Bone marrow (tissue), 2 donors: ENCODE data around the gene CLNK.

Experiments
- DNase-seq, 2 donors: peaks; one replicate each; lab custom pipeline; 2025; lab: John Stamatoyannopoulos, UW

Gene CLNK

DNA sequence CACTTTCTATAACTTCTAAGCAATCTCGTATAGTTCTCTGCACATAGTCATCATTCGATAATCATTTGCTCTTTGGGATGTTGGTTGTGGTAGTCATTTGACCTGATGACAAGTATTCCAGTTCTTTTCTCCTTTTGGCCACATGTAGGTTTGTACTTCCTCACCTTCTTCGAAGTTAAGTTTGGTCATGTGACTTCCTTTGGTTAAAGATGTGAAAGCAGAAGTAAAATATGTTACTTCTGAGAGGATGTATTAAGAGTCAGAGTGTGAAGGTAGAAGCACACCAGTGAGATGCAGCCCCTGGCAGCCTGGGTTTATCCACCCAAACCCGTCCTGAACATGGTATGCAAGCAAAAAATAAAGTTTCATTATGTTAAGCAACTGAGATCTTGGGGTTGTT is 178.5 kb downstream of the CLNK start:
- DNase-seq = no peak

DNA sequence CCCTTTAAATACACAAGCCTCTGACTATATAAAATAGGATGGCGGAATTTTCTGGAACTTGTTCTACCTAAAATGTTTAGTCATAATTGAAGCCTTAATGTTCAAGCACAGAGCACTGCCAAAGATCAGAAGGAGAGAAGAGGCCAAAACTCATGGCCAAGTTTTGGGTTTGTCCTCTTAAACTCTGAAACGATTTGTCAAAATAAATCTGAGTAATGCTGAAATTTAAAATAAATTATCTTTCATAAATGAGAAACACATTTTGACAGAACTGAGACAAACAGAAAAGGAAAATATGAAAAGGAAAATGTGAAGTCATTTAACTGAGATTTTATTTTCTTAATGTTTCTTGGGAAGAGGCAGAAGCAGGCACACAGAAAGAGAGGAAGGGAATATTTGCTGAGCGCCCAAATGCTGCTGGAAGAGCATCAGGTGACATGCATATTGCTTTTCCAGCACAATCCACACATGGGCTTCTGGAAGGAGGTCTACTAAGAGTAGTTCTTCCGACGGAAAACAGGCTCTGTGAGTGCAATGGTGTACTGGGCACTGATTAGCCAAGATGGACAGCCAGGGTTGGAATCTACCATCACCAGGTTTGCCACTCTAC is 179.9 kb downstream of the CLNK start:
- DNase-seq = no peak

DNA sequence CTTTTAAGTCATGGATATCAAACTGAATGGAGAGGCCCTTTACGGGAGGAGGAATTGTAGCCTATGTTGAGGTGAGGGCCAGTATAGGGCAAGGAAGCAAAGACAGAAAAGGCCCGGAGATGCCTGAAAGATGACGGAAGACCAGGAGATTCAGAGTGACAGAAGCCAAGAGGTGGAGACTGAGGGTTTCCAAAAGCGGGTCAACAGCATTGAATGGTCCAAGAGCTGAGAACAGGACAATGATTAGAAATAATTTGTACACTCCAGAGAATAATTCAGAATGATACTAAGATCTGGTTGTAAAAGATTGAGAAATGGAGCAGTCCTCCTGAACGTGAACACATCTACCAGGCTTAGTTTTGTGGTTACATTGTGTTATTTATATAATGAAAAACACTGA is 181.9 kb downstream of the CLNK start:
- DNase-seq = no peak

DNA sequence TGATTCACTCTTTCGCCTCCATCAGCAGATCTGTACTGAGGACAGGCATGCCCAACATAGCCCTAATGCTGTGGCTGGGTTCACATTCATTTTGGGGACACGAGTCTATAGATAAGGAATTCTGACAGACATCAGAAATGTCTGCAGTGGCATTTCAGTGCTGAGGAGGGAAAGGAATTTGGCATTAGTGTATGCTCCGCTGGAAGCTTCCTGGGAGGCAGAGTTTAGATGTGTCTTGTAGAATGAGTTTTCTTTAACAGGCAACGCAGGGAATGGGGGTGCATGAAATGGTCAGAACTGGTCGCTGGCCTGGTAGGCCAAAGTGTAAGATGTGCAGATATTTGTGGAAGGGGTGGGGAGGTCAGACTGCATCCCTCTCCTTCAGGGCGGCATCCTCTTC is 183.8 kb downstream of the CLNK start:
- no peak for DNase-seq

DNA sequence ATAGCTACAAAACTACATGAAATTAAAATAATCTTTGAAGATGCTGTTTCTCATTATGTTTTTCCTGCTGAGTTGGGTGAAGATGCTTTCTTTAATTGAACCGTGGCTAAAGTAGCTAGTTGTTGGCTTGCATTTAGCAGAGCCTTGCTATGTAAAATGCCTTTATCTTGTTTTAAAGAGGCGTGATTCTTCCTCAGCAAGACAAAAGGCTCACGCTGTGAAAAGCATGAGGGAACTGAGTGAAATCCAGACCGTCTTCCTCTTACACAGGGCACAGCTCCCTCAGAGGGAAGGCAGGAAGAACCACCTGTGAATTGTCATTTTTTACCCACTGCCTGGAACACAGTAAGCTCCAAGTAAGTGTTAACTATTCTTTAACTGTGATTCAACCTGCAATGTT is 188.4 kb downstream of the CLNK start:
- DNase-seq = no peak

DNA sequence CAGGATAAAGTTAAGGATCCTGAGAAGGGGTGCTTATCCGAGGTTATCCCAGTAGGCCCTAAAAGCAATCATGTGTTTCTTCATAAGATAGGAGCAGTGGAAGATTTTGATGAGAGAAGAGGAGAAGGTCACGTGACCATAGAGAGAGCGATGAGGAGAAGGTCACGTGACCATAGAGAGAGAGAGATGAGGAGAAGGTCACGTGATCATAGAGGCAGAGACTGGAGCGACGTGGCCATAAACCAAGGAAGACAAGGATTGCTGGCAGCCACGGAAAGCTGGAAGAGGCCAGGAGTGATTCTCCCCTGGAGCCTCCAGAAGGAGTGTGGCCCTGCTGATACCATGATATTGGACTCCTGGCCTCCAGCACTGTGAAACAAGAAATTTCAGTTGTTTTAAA is 188.9 kb downstream of the CLNK start:
- DNase-seq = no peak

DNA sequence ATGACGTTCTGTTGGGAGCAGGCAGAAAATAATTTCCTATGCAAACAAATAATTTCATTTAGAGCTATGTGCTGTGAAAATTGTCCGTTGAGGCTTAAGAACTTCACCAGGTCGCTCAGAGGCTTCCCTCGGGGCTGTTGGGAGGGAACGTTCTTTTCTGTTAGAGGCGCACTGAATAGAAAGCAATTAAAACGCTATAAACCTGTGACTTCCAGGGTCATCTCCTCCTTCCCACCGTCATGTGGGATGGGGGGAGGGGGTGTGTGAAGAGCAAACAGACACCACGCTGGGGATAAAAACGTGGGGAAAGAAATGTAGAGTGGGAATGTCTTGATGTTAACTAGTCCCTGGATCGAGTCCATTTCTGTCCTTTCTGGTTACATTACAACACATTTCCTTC is 192.1 kb downstream of the CLNK start:
- DNase-seq = no peak

DNA sequence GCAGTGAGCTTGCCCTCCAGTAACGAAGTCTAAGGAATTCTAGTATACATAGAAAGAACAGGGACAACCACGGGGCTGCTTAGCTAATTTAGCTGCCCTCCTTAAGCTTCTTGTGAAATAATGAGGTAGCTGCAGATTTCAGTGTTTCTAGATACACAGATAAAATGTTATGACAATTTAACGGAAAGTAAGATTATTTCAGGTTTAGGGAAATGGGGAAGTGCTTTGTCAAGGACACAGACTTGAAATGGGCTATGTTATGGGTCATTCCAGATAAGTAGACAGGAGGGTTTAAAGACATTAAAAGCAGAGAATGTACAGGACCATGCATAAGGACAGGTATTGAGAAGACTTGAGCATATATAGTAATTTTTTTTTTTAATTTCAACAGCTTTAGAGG is 193.2 kb downstream of the CLNK start:
- DNase-seq = no peak

DNA sequence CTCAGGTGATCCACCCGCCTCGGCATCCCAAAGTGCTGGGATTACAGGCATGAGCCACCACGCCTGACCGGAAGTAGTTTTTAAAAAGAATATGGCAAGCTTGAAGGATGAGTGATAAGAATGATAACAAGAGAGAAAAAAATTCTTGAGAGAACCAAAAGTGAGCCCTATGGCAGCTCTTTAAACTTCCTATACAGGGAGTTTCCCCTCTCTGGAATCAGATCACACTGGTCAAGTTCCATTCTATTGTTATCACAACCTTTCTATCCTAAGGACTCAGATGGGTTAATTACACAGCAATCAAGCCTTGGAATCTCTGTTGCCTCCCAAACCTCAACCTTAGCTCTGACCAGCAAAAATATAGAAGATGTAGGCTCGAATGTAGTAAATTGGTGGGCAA is 193.6 kb downstream of the CLNK start:
- DNase-seq = no peak

DNA sequence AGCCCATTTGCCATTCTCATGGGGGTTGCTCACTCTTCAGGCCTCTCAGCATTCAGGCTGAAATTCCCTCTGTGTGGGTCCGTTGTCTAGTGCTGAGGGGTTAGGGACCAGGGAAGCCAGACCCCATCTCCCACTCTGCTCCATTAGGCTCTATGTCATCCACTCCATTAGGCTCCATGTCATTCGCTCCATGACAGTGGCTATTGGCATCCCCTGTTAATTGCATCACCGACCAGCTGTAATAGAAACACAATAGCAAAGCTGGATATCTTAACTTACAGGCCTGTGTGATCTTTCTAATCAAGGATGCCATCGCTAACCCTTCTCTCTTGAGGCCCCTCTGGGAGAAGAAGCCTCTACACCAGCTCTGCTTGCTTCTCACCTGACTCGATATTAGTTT is 201.7 kb downstream of the CLNK start:
- no peak for DNase-seq

DNA sequence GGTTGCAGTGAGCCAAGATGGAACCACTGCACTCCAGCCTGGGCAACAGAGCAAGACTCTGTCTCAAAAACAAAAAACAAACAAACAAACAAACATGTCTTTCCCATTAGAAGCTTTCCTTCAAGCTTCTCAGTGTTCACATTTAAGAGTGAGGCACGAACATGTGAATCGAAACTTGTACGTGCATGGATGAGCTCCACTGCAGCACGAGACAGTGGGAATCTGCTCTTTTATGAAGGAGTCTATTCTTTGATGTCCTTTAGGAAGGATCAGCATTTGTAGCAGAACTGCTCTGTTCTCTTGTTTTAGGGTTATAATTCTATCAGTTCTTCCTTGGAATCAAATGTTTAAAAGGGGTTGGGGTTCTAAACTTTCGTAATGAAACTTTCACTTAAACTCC is 204.0 kb downstream of the CLNK start:
- no peak for DNase-seq

DNA sequence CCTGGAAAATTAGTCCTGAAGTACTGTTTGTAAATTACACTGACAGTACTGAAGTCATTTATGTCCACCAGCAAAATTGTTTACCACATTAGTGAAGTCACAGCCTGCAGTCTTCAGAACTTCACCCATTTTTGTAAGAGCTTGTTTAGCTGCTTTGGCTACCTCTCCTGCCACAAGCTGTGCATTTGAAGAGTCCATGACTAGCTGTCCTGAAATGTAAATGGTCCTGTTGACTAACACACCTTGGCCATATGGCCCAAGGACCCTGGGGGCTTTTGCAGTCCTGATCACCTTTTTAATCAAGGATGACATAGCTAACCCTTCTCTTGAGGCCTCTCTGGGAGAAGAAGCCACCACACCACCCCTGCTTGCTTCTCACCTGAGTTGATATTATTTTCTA is 205.9 kb downstream of the CLNK start:
- DNase-seq = no peak

DNA sequence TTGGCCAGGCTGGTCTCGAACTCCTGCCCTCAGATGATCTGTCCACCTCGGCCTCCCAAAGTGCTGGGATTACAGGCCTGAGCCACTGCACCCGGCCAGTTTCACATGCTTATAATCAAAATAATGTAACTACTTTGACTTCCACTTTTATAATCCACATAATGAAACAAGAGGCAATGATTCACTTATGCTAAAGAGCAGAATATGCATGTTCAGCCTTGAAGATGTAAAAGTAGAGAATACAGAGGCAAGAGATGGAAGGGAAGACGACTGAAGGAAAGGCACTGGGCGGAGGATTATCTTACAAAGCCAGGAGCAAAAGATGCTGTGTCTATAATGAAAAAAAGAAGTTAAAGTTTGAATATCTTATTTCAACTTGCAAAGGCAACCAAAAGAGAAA is 214.1 kb downstream of the CLNK start:
- DNase-seq = no peak

DNA sequence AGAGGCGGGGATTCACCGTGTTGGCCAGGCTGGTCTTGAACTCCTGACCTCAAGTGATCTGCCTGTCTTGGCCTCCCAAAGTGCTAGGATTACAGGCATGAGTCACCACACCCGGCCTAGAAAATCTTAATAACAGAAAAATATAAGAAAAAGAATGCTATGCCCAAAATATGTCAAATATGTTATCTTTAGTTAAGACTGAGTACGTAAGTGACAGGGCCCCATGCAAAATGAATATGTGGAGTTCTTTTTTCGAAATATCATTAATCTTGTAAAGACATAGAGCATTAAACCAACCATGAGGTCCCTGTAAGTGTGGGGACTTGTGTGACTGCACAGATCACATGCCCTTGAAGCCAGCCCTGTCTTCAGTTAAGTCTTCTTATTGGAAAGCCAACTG is 218.4 kb downstream of the CLNK start:
- no peak for DNase-seq

DNA sequence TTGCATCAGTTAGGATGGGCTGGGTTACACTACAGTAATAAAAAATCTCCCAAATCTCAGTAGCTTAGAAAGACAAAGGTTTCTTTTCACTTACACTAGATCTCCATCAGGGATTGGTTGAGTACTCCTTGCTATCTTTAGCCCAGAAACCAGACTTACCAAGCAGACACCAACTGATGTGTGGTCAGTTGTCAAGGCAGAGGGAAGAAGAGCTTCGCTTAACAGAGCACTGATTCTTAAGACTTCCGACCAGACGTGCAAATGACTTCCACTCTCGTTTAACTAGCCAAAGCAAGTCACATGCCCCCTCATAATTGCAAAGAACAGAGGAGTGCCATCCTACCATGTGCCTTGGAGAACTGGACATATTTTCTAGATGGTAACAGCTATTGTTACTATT is 221.7 kb downstream of the CLNK start:
- no peak for DNase-seq

DNA sequence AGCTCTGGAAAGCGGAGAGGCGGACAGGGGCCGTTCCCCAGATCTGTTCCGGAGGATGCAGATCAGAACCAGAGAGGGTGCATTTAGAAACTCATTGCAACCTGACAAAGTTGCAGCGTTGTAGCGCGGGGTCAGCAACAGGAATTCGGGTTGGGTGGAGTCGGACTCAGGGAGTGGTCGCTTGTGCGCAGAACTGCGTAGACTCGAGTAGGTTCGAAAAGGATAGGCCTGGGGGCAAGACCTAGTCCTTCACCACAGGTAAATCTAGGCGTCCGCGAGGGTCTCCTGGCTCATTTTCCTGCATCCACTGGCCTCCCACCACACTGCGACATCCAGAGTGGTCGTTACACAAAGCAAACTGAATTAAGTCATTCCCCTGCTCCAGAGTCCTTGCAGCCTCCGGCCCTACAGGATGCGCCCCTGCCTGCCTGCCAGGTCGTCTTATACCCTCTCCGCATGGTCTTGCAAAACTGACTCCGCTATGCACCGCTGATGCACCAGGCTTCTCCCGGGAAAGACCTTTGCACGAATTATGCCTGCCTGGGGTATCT is 222.6 kb downstream of the CLNK start:
- DNase-seq = no peak

DNA sequence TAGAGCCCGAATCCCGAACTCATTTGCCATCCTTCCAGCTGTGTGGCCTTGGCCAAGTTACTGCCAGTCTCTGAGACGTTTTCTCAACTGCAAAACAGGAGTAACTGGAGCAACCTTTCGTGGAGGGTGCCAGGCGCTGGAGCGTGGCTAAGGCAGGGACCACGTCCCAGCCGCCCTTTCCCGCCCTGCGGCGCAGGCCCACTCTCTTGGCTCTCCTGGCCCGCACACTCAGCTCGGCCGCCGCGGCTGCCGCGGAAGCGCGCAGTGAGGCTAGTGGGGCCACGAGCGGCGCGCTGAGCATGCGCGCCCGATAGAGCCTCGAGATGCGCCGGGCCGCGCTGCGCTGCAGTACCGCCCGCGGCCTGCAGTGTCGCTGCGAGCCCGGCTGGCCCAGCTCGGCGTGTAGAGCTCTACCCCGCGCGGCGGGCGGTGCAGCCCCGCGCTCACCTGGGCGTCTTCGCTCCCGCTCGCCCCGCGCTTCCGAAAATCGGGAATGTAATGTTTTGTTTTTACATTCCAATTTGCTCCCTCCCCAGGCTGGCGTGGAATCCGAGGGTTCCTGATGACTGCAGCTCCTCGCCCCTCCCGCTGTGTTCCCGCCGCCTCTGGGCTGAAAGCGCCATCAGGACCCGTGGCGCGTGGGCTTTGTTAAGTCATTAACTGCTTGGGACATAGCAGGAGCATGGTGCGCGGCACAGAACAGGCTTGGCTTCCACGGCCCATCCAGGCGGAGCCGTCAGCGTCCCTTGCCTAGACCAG is 223.3 kb downstream of the CLNK start:
- peak in 1 of 2 donors; percentile 19 for DNase-seq

DNA sequence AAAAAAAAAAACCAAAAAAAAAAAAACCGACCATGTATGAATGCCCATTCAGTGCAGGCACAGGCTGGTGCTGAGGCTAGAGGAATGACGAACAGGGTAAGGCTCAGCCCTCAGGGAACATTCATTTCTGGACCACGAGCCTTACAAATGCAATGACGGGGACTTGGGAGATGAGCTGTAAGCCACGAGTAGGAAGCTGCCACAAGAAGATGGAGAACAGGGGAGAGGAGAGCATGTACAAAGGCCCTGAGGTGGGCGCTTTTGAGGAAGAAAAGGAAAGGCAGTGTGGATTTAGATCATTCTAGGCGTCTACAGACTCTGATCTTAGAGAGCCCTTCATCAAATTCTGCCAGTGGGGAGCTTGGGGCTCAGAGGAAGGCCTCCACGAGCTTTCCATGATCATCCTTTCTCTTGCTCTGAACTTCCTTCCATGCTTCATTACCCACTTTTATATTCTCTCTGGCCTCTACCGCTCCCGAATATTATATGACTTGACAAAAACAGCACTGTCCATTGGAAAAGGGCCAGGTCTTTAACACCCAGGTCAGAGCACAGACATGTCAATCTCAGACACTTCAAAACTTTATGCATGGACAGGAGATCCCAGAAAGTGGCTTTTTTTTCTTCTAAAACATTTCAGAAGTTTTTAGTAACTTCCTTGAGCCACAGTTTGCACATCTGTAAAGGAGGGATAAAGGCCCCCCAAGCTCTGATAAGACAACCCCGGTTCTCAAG is 224.1 kb downstream of the CLNK start:
- no peak for DNase-seq

DNA sequence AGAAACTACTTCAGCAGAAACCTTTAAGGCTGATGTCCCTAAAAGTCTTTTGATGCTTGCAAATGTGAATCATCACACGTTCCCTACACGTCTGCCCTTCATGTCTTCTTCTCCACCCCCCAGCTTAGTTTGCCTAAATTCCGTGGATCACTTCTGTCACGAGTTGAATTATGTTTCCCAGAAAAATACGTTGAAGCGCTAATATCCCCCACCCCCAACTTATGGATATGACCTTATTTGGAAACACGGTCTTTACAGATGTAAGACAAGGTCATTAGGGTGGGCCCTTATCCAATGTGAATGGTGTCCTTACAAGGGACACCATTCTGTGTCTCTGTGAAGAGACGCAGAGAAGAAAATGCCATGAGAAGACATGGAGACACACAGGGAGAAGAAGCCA is 225.3 kb downstream of the CLNK start:
- no peak for DNase-seq

DNA sequence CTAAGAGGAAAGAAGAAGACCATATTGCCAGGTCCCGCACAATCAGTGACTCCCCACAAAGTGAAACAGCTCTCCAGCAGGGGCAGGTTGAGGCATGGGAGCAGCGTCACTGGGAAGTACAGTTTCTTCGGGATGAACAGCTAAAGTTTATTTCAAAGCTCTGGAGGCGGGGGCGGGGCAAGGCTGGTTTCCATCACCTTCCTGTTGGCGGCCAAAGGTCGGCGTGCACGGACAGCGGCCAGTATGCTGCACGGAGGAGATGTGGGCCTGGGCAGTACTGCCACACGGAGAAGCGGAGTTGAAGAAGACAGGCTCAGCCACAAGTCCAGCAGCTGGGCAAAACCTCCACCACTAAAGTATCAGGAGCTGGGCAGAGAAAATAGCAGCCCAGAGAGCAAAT is 226.4 kb downstream of the CLNK start:
- DNase-seq = no peak

DNA sequence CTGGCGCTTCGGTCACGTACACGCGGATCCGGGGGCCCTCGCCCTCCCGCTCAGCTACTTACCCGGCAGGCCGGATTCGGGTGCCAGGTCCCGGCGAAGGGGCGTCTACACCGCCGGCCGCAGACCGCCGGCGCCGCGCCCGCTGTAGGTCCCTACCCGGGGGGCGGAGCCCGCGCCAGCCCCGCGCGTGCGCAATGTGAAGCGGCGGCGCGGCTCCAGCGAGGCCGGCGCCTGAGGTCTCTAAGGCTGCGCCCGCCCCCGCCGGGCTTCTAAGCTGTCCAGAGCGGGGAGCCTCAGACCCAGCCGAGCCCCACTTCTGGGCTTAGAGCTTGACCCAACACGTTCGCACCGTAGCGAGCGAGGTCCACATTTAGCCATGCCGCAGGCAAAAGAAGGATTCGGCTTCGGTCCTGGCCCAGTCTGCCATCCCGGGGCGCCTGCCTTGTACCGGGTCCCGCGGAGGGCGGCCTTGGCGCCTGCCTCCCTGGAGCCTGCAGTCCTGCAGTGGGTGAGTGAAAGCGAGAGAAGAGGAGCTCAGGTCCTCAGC is 227.2 kb downstream of the CLNK start, which contains the start of gene ZNF518B:
ZNF518B (minus strand) TSS at position 172 of the 547 bp plus-strand sequence. CDS start 11,098 bp downstream, outside the sequence.
- DNase-seq = peak in 1 of 2 donors; percentile 29

DNA sequence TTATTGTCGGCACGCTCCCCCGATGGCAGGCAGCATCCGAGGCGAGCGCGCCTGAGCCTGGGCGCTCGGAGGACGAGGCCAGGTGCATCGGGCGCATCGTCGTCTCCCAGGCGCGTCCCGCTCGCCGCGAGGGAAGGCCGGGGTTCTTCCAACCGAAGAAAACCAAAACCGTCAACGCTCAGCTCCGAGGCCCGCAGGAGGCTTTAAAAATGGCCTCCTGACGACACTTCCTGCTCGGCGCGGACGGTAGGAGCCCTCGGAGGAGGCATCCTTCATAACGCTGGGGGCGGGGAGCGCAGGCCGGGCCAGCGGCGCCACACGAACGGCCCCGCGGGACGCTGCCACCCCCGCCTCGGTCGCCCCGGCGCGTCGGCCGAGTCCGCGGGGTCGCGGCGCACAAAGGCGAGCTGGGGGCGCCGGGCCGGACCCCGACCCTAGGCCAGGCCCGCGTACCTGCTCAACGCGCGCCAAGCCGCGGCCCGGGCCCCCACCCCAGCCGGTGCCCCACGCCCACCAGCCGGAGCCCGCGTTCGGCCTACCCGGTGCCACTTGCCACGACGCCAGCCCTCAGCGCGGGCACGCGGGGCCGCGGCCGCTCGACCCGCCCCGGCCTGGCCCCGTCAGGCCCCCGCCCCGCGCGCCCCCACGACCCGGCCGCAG is 227.8 kb downstream of the CLNK start:
- DNase-seq = no peak
